Naive B cell (primary cell): ENCODE measurements around the gene LENG9. TPM values are rescaled to one million over a fixed set of nuclear protein-coding genes. Genes with fewer than 3 reads are reported as not detected.

ENCODE experiments used
- ATAC-seq, 2 donors: fragments of 150-1000 bp; cut with Tn5 transposase; 2 replicates each; pipeline ENCODE4 v1.10.0; 2021; ENCODE audit warnings: low read depth in 2 of 2, mild to moderate bottlenecking in 2 of 2, moderate library complexity in 2 of 2
- DNase-seq: peaks from one replicate; pipeline ENCODE4 v3.0.0; 2022
- H3K27ac Mint-ChIP-seq, 6 donors: one replicate each; pipeline ENCODE4 v1.8.0; 2020 to 2022; ENCODE audit warnings: mild to moderate bottlenecking in 6 of 6, mixed read lengths in 6 of 6, moderate library complexity in 5 of 6, inconsistent platforms in 2 of 6
- H3K27me3 Mint-ChIP-seq, 3 donors: one replicate each; pipeline ENCODE4 v1.8.0; 2021 to 2022; ENCODE audit warnings: mixed read lengths in 3 of 3, mild to moderate bottlenecking in 1 of 3
- H3K36me3 Mint-ChIP-seq, 2 donors: one replicate each; pipeline ENCODE4 v1.8.0; 2020 to 2022; ENCODE audit warnings: mixed read lengths in 2 of 2, inconsistent platforms in 1 of 2, mild to moderate bottlenecking in 1 of 2
- H3K4me1 Mint-ChIP-seq, 3 donors: one replicate each; pipeline ENCODE4 v1.8.0; 2020 to 2022; ENCODE audit warnings: mixed read lengths in 3 of 3, inconsistent platforms in 1 of 3, mild to moderate bottlenecking in 1 of 3, moderate library complexity in 1 of 3
- H3K4me3 Mint-ChIP-seq, 8 donors: one replicate each; pipeline ENCODE4 v1.8.0; 2020 to 2022; ENCODE audit warnings: mild to moderate bottlenecking in 8 of 8, mixed read lengths in 8 of 8, moderate library complexity in 8 of 8, inconsistent platforms in 2 of 8
- H3K9me3 Mint-ChIP-seq, 7 donors: one replicate each; pipeline ENCODE4 v1.8.0; 2020 to 2022; ENCODE audit warnings: mixed read lengths in 7 of 7, mild to moderate bottlenecking in 5 of 7, inconsistent platforms in 2 of 7, moderate library complexity in 1 of 7
- polyA plus RNA-seq, 6 donors: library from polyadenylated mRNA; unstranded; fragments of 300-500 nt; fragmentation: Illumina TruSeq; gene quantifications; one replicate each; pipeline ENCODE4 v1.2.3, GENCODE V29; 2021; ENCODE audit warnings: low read depth in 6 of 6

The LENG9 gene
- polyA plus RNA-seq, 6 donors from 2014 or later, result 0.20 to 0.62 (median 0.31) TPM; not detected in 1

DNA sequence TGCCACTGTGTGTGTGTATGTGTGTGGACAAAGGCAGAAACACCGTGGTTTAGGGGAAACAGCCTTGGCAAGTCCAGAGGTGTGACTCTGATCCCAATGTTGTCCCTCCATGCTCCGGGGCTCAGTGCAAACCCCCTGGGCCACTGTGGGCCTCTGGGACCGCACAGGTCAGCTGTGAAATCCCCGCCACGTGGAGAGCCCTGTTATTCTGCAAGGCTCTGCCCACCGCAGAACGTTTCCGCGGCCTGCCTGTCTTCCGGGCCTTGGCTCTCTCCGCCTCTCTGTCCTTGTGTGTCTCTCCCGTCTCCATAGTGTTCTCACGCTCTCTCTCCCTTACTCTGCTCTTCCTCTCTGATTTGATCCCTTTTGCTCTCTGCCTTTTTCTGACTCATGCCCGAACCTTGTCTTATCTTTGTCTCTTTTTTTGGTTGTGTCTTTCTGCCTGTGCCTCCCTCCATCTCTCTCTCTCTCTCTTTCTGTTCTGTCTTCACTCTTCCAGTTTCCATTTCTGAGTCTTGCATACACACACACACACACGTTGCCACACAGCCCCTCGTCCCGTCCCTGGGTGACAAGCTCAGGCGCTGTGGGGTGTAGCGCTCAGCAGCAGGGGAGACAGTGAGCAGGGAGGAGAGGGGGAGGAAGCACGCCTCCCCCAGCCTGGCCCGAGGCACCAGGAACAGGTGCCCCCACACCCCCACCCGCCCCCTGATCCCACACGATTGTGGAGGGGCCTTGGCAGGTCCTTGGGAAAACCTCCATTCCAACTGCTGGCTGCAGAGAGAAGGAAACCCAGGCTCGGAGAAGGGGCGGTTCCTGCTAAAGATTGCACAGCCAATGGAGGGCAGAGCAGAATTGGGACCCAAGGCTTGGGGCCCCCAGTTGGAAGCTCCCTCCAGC lies 45.3 kb downstream of the LENG9 start:
- peaks cover 0 to 10% (median 4%) of the 10 kb centered on the region in 7 donors for H3K9me3 Mint-ChIP-seq
- H3K36me3 Mint-ChIP-seq, result peaks cover 0 to 22% of the 10 kb centered on the region in 2 donors
- H3K4me3 Mint-ChIP-seq, result peak overlapping the region in 5 of 8 donors; percentile 17 to 80 (median 58)
- H3K4me1 Mint-ChIP-seq, result peaks cover 18 to 25% (median 21%) of the 10 kb centered on the region in 3 donors
- peaks cover 39 to 66% (median 51%) of the 10 kb centered on the region in 3 donors for H3K27me3 Mint-ChIP-seq
- peak overlapping the region in 1 of 6 donors; percentile 1 for H3K27ac Mint-ChIP-seq
- ATAC-seq, result peak; percentile 24 to 33
- no peak for DNase-seq

DNA sequence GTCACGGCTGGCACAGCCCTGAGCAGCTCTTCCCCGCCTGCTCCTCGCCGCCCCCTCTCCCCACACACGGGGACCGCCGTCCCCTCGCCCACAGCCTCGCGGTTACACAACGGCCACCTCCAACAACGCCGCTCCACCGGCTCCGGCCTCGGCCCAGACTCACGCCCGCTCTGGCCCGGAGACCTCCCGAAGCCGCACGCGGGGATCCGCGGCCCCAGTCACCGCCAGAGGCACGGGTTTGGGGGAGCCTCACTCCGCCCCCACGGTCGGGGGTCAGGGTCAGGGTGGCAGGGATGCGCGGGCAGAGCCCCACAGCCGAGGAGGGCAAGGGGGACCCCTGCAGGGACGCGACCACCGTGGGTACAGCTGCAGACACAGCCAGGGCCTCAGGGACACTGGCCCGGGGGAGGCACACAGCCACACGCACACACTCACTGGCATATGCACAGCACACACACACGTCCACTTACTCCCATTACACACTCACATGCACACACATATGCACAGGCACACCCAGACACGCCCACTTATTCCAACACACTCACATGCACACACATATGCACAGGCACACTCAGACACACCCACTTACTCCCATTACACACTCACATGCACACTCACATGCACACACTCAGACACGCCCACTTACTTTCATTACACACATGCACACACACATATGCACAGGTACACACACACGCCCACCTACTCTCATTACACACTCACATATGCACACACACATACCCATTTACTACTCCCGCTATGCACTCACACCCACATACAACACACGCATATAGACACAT lies 46.7 kb downstream of the LENG9 start:
- Mint-ChIP-seq H3K9me3 (peaks cover 0 to 12% (median 4%) of the 10 kb centered on the region in 7 donors), H3K27ac (peak overlapping the region in 2 of 6 donors; percentile 8 to 17), H3K36me3 (peaks cover 0 to 25% of the 10 kb centered on the region in 2 donors), H3K4me3 (peak overlapping the region in 2 of 8 donors; percentile 0 to 64), H3K27me3 (peaks cover 44 to 62% (median 48%) of the 10 kb centered on the region in 3 donors), H3K4me1 (peaks cover 18 to 23% (median 21%) of the 10 kb centered on the region in 3 donors)
- DNase-seq (no peak), ATAC-seq (no peak)

DNA sequence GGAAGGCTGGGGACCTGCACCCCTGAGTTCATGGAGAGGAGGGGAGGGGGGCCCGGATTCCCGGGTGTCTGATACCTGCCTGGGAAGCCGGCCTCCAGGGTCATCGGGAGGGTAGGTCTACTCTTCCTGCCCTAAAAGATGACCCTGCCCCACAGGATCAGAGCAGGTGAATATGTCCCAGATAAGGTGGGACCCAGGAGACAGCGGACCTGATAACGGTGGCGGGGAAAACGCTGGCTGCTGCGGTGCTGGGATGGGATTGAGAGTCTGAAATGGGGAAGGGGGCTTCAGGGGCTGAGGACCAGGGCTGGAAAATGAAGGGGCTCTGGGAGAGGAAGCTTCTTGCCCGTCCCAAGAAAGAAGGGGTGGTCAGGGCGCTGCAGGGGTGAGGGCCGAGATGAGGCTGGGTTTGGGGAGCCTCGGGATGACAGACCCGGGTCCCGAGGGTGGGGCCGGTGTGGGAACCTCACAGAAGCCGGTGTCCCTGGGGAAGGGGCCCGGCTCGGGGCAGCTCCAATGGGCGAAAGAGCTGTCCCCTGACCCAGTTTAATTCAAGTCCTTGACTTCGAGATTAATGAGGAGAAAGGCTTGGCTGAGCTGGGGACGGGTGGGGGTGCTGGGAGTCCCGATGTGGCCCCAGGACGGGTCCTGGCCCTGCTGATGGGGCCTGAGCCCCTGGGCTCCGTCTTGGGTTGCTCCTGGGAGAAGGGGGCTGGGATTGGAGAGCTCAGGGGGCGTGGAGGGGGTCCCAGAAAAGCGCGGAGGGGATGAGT lies 47.5 kb downstream of the LENG9 start:
- Mint-ChIP-seq H3K4me1 (peaks cover 18 to 24% (median 21%) of the 10 kb centered on the region in 3 donors), H3K9me3 (peaks cover 0 to 12% (median 4%) of the 10 kb centered on the region in 7 donors), H3K4me3 (no peak overlapping the region), H3K27ac (peak overlapping the region in 1 of 6 donors; percentile 26), H3K27me3 (peaks cover 50 to 66% (median 54%) of the 10 kb centered on the region in 3 donors), H3K36me3 (peaks cover 0 to 25% of the 10 kb centered on the region in 2 donors)
- ATAC-seq, result no peak
- no peak for DNase-seq

DNA sequence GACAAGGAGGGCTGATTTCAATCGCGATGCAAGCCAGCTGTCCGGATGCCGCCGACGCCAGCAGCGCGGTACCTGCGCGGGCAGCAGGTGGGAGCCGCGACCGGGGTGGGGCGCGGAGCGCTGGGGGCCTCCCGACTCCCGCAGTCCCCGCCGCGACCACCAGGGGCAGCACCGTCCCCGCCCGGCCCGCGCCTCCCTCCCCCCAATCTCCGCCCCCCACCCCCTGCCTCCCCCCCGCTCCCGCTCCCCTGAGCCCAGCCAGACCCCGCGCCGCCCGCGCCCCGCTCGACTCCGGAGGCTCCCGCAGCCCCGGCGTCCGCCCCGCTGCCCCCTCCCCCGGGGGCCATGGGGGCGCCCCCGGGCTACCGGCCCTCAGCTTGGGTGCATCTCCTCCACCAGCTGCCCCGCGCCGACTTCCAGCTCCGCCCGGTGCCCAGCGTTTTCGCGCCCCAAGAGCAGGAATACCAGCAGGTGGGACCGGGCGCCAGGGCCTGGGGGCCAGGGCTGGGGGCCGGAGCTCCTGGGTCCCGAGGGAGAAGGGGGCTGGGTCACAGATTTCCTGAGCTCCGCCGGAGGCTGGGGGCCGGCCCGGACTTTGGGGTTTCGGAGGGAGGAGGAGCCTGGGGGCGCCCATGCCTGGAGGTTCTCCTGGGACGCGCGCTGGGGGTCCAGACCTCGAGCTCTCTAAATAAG lies 48.2 kb downstream of the LENG9 start, which contains the start of gene TTYH1:
TSS of gene TTYH1 (plus strand) at position 257 of the 693 bp plus-strand sequence. CDS start at position 346, 89 bp downstream.
- peaks cover 18 to 26% (median 21%) of the 10 kb centered on the region in 3 donors for H3K4me1 Mint-ChIP-seq

DNA sequence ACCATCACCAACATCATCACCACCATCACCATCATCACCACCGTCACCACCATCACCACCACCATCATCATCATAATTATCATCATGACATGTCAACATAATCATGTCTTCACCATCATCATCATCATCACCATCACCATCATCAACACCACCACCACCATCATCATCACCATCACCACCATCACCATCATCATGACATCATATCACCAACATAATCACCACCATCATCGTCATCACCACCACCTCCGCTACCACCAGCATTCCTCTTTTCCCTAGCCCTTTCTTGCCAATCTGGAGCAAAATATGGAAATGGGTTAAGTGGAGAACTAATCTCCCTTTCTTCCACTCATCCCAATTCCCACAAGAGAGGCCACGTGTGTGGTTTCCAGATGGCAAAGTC lies 49.4 kb downstream of the LENG9 start:
- Mint-ChIP-seq H3K4me1 (peaks cover 18 to 26% (median 21%) of the 10 kb centered on the region in 3 donors), H3K27ac (peak overlapping the region in 2 of 6 donors; percentile 81 to 94), H3K4me3 (no peak overlapping the region)

More for the DNA sequence above, 48.2 kb downstream of the LENG9 start, which contains the start of gene TTYH1:
- Mint-ChIP-seq H3K9me3 (peaks cover 0 to 12% (median 4%) of the 10 kb centered on the region in 7 donors), H3K36me3 (peaks cover 0 to 25% of the 10 kb centered on the region in 2 donors), H3K27ac (peak within 1 kb of the TSS in 3 of 6 donors; percentile 20 to 94 (median 26)), H3K27me3 (peaks cover 56 to 66% (median 60%) of the 10 kb centered on the region in 3 donors), H3K4me3 (peak within 1 kb of the TSS in 3 of 8 donors; percentile 12 to 37 (median 25))
- ATAC-seq (peak; percentile 68 to 71), DNase-seq (peak; percentile 29)

DNA sequence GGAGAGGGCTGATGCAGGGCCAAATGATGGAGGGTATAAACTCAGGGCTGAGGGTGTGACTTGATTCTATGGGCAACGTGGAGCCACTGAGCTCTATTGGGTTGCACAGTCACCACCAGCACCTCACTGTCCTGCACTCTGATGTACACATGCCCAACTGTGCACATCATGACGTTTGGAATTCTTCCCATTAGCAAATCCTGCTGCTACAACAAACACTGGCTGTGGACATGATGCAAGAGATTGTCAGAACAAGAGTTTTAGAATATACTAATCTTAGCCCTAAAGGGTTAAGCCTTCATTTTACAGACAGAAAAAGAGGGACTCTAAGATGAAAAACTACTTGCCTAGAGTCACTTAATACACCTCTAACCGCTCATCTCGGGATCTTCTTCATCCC lies 50.7 kb downstream of the LENG9 start:
- Mint-ChIP-seq H3K9me3 (peaks cover 0 to 17% (median 8%) of the 10 kb centered on the region in 7 donors), H3K36me3 (peaks cover 0 to 25% of the 10 kb centered on the region in 2 donors), H3K27me3 (peaks cover 46 to 52% (median 49%) of the 10 kb centered on the region in 3 donors), H3K27ac (no peak overlapping the region), H3K4me3 (no peak overlapping the region), H3K4me1 (peaks cover 14 to 26% (median 15%) of the 10 kb centered on the region in 3 donors)
- no peak for ATAC-seq
- DNase-seq, result no peak

More for the DNA sequence above, 49.4 kb downstream of the LENG9 start:
- ATAC-seq (no peak), DNase-seq (no peak)
- peaks cover 0 to 12% (median 4%) of the 10 kb centered on the region in 7 donors for H3K9me3 Mint-ChIP-seq
- peaks cover 51 to 60% (median 56%) of the 10 kb centered on the region in 3 donors for H3K27me3 Mint-ChIP-seq
- H3K36me3 Mint-ChIP-seq, result peaks cover 0 to 25% of the 10 kb centered on the region in 2 donors

Other genes starting within 250 kb of the LENG9 start
- 1 to 10 TPM in 1 of 6 donors, under 1 TPM in 5; 0.29 to 4.6 (median 0.39) TPM for gene LILRB3, start 240.8 kb downstream of the LENG9 start, polyA plus RNA-seq
- gene LILRA6, start 221.0 kb downstream of the LENG9 start, polyA plus RNA-seq, result 1 to 10 TPM in 1 of 6 donors, under 1 TPM in 2, not detected in 3; 0.18 to 1.5 (median 0.66) TPM
- not detected for gene LILRB5, start 206.5 kb downstream of the LENG9 start, polyA plus RNA-seq
- 1 to 10 TPM in 2 of 6 donors, under 1 TPM in 3, not detected in 1; 0.36 to 1.6 (median 0.76) TPM for gene LILRB2, start 182.7 kb downstream of the LENG9 start, polyA plus RNA-seq
- 1 to 10 TPM in 1 of 6 donors, under 1 TPM in 3, not detected in 2; 0.29 to 1.1 (median 0.76) TPM for gene LILRA5, start 150.6 kb downstream of the LENG9 start, polyA plus RNA-seq
- 10 to 100 TPM in 3 of 6 donors, 1 to 10 TPM in 3; 7.1 to 25.7 (median 10.3) TPM for gene LILRA4, start 124.6 kb downstream of the LENG9 start, polyA plus RNA-seq
- gene LAIR1, start 98.8 kb downstream of the LENG9 start, polyA plus RNA-seq, result 100 to 1,000 TPM; 129 to 246 (median 160) TPM
- gene TTYH1, start 48.3 kb downstream of the LENG9 start, polyA plus RNA-seq, result under 1 TPM in 3 of 6 donors, not detected in 3; 0.06 to 0.09 (median 0.08) TPM
- 10 to 100 TPM in 2 of 6 donors, 1 to 10 TPM in 4; 4.0 to 17.4 (median 8.6) TPM for gene LENG8, start 14.6 kb downstream of the LENG9 start, polyA plus RNA-seq
- gene CDC42EP5, start 9.5 kb upstream of the LENG9 start, polyA plus RNA-seq, result not detected
- under 1 TPM in 3 of 6 donors, not detected in 3; 0.55 to 0.93 (median 0.66) TPM for gene LAIR2, start 39.1 kb upstream of the LENG9 start, polyA plus RNA-seq
- gene LILRA2, start 110.0 kb upstream of the LENG9 start, polyA plus RNA-seq, result 1 to 10 TPM; 1.4 to 9.2 (median 2.9) TPM
- gene LILRA1, start 129.9 kb upstream of the LENG9 start, polyA plus RNA-seq, result 1 to 10 TPM in 1 of 6 donors, under 1 TPM in 4, not detected in 1; 0.35 to 1.4 (median 0.41) TPM
- gene LILRB1, start 166.7 kb upstream of the LENG9 start, polyA plus RNA-seq, result 10 to 100 TPM; 23.7 to 35.7 (median 27.9) TPM
- gene LILRB4, start 199.2 kb upstream of the LENG9 start, polyA plus RNA-seq, result under 1 TPM in 2 of 6 donors, not detected in 4; 0.16 to 0.48 TPM